Fibroblast of the aortic adventitia (primary cell): ENCODE results near the gene SCAMP2. TPM values are rescaled to one million over a fixed set of nuclear protein-coding genes. Genes with fewer than 3 reads are reported as not detected.

Source experiments
- DNase-seq: peaks from one replicate; pipeline ENCODE4 v3.0.0-alpha.2; 2010; ENCODE audit warnings: low read depth
- H3K4me3 ChIP-seq: 2 replicates; pipeline ENCODE4 v1.5.1; 2011; ENCODE audit warnings: low read depth, mild to moderate bottlenecking, control low read depth, low read length, moderate library complexity
- total RNA-seq: library from RNA; depleted of rRNA; stranded (reverse); fragments of >200 nt; gene quantifications from 2 replicates; pipeline ENCODE4 v1.2.3, GENCODE V29; 2012; ENCODE audit warnings: low replicate concordance
- TF ChIP-seq, protein P1 (sequence below): IDR thresholded peaks from 2 replicates; pipeline ENCODE4 v1.5.1; 2011; ENCODE audit warnings: mild to moderate bottlenecking, low read length, control low read depth, inconsistent platforms; ENCODE audit not compliant: insufficient read depth

The SCAMP2 gene
- total RNA-seq, 1 donor: 29.6 TPM

DNA sequence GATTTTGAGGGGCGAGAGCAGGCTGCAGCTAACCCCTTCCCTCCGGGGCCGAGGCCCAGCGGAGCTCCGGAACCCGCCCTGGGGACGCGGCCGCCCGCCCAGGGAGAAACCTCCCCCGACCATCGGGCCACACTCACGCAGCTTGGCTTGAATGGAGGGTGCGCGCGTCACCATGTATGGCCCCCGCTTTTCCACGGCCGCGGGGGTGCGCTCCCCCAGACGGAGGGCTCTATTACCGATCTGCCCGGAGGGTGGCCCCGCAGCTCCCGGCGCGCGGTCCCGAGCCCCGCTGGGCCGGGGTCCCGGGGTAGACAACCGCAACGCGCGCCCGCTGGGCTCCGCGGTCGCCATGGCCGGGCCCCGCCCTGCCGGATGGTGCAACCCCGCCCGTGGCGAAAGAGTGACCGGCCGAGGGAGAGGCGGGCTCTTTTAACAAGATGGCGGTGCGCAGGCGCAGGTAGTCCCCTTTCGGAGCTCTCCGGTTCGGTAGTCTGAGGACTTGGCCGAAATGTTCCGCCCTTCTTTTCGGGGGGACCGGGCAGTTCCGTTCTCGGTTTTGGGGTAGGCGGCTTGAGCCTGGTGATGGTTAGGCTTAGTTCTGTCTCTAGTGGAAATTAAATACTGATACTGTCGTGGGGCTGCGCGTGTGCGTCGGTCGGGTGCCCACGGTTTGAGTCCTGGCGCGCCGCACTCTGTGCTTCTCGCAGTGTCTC is 33.4 kb upstream of the SCAMP2 start, which contains the start of gene FAM219B:
FAM219B (minus strand) TSS at position 402 of the 713 bp plus-strand sequence; CDS start at position 351, 51 bp downstream.
- peak within 1 kb of the TSS; percentile 82 for H3K4me3 ChIP-seq
- TF ChIP-seq, protein P1, sequence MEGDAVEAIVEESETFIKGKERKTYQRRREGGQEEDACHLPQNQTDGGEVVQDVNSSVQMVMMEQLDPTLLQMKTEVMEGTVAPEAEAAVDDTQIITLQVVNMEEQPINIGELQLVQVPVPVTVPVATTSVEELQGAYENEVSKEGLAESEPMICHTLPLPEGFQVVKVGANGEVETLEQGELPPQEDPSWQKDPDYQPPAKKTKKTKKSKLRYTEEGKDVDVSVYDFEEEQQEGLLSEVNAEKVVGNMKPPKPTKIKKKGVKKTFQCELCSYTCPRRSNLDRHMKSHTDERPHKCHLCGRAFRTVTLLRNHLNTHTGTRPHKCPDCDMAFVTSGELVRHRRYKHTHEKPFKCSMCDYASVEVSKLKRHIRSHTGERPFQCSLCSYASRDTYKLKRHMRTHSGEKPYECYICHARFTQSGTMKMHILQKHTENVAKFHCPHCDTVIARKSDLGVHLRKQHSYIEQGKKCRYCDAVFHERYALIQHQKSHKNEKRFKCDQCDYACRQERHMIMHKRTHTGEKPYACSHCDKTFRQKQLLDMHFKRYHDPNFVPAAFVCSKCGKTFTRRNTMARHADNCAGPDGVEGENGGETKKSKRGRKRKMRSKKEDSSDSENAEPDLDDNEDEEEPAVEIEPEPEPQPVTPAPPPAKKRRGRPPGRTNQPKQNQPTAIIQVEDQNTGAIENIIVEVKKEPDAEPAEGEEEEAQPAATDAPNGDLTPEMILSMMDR: no peak
- peak; percentile 85 for DNase-seq

DNA sequence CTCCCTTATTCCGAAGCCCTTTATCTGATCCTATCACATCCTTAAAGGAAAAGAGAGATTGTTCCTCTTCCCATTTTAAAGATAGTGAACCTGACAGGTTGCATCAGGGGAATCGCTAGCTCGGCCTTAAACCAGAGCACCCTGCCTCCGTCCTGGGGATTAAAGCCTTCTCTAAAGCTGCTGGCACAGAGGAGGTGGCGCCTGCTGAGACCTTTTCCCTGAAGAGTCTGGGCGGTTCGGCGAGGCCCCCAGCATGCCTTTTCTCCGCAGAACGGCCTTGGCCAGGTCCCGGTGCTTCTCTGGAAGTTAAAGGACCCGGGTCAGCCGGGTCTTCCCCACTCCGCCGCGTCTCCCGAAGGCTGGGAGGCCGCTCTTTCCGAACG is 32.9 kb upstream of the SCAMP2 start:
- TF ChIP-seq, protein P1: no peak
- peak; percentile 28 for DNase-seq
- H3K4me3 ChIP-seq: peak overlapping the region; percentile 82

DNA sequence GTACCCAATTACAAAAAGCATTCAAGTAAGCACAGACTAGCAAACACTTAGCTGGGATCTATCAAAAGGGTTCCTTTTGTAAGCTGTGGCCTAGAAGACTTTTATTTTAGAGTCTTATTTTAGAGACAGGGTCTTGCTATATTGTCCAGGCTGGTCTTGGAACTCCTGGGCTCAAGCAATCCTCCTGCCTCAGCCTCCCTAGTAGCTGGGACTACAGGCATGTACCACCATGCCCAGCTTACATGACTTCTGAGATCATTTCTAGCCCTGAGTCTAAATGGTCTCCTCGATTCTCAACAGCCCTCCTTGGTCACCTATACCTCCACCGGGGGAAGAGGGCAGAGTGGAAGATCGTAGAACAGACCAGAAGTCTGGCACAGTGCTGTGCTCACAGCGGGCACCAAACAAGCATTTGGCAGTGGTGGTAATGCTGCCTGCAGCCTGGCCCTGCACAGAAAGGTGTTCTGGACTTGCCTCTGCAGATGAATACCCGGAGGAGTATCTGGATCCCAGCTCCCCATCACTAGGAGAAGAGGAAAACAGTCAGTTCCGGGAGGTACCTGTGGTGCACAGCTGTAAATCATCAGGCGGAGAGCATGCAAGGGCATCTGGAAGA is 31.1 kb upstream of the SCAMP2 start:
- H3K4me3 ChIP-seq: no peak overlapping the region
- TF ChIP-seq, protein P1: no peak
- DNase-seq: no peak

DNA sequence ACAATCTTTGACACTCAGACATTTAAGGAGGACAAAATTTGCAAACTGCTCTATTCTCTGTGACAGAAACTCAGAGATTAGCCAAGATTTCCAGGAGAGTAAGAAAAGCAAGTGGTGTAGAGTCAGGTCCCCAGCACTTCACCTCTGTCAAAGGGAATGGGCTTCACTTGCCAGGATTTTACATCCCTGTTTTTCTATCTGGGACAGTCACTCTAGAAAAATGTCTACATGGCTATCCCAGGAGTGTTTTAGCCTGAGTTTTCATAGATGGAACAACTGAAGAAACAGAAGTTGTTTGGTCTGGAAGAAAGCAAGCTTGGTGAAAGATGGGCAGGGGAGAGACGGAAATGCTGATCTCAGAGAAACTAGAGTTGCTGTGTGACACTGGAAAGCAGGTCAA is 30.5 kb upstream of the SCAMP2 start:
- DNase-seq: no peak
- no peak overlapping the region for H3K4me3 ChIP-seq
- TF ChIP-seq, protein P1: no peak

DNA sequence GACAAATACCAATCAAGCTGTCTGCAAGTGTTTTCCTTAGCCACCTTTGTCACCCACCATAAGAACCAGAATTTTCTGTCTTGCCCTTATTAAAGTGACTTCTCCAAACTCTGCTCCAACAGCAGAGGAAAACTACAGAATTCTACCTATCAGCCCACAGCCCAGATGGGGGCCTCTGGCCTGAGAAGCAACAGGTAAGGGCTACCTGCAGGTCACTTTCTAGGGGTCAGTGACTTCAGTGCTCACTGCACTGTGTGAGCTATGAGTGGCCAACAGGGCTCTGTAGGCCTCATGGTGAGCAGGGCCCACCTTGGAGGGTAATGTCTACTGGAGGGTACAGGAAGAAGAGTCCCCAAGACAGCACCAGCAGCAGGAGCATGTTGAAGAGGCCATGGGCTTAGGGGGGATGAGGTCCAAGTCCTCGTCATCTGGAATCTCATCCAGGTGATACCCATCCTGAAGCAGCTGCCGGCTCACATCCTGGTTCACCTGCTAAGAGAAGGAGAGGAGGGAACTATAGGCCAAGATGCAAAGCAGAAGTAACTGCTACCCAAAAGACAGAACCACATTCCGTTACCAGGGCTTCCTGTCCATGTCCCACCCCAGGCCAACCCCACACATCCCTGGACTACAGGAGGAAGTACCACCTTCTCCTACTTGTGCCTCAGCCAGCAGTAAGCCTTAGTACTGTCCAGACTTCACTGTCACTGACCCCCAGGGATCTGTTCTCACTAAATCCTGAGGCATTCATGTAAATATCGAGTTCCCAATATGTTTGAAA is 29.3 kb upstream of the SCAMP2 start:
- TF ChIP-seq, protein P1: no peak
- no peak for DNase-seq
- H3K4me3 ChIP-seq: no peak overlapping the region

DNA sequence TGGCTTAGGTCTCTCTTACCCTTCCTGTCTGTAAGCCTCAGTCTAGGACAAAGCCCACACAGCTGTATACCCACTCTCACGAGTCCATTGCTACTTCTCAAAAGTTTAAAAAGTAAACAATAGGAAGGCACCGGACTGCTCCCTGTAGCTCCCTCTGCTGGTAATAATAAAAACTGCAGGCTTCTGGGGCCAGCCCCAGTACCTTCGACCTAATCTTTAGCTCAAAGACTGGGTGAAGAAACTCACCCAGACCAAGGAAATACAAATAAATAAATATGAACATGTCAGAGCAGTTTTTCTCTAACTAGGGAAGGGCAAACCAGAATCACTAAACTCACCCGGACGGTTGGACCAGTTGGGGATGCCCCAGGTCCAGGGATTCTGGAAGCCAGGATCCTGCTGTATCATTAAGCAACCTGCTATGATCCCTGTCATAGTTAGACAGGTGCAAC is 28.5 kb upstream of the SCAMP2 start:
- H3K4me3 ChIP-seq: no peak overlapping the region
- peak; percentile 67 for DNase-seq
- TF ChIP-seq, protein P1: peak; percentile 89
